T-helper 17 cell (primary cell): Measurements from ENCODE around the gene NME7. TPM values are rescaled to one million over a fixed set of nuclear protein-coding genes. Genes with fewer than 3 reads are reported as not detected.

Experiments
- ATAC-seq: fragments of 150-1000 bp; cut with Tn5 transposase; 2 replicates; pipeline ENCODE4 v1.10.0; 2021; ENCODE audit warnings: mild to moderate bottlenecking, moderate library complexity
- DNase-seq, 3 donors: peaks; one replicate each; pipeline versions ENCODE4 v3.0.0 to v3.0.0-alpha.2; 2020 to 2021
- H3K9me3 ChIP-seq: one replicate; pipeline ENCODE4 v1.7.0; 2013; ENCODE audit warnings: low read length, mild to moderate bottlenecking; ENCODE audit not compliant: control insufficient read depth, poor library complexity, severe bottlenecking
- H3K27ac Mint-ChIP-seq: one replicate; pipeline ENCODE4 v1.8.0; 2022; ENCODE audit warnings: mild to moderate bottlenecking, moderate library complexity, mixed read lengths
- H3K27me3 Mint-ChIP-seq: one replicate; pipeline ENCODE4 v1.8.0; 2022; ENCODE audit warnings: mixed read lengths
- H3K36me3 Mint-ChIP-seq: one replicate; pipeline ENCODE4 v1.8.0; 2022; ENCODE audit warnings: low read depth, mixed read lengths
- H3K4me1 Mint-ChIP-seq: one replicate; pipeline ENCODE4 v1.8.0; 2022; ENCODE audit warnings: mild to moderate bottlenecking, mixed read lengths
- H3K4me3 Mint-ChIP-seq: one replicate; pipeline ENCODE4 v1.8.0; 2022; ENCODE audit warnings: mild to moderate bottlenecking, moderate library complexity, mixed read lengths
- total RNA-seq, 4 donors: library from RNA in 2 of 4; stranded (reverse) in 2 of 4; gene quantifications; one replicate each; pipeline ENCODE4 v1.2.3 and lab custom pipeline; 2022 to 2026

The NME7 gene
- total RNA-seq, 2 donors from 2014 or later = 9.1 to 9.2 TPM

- H3K9me3 ChIP-seq = no peaks in the 10 kb centered on the region
- no peak overlapping the region for H3K4me3 Mint-ChIP-seq
- no peak for DNase-seq
- H3K27ac Mint-ChIP-seq = no peak overlapping the region
- no peaks in the 10 kb centered on the region for H3K27me3 Mint-ChIP-seq
- H3K36me3 Mint-ChIP-seq = no peaks in the 10 kb centered on the region
- H3K4me1 Mint-ChIP-seq = peaks cover 3% of the 10 kb centered on the region
- ATAC-seq = no peak
Measured at GRCh38 chr1:169271098-169271497, 96.5 kb downstream of the NME7 start.

GRCh38 chr1:169266133-169266532, 101.5 kb downstream of the NME7 start:
- H3K36me3 Mint-ChIP-seq = peaks cover 9% of the 10 kb centered on the region
- H3K27ac Mint-ChIP-seq = no peak overlapping the region
- H3K9me3 ChIP-seq = no peaks in the 10 kb centered on the region
- no peak for ATAC-seq
- no peak for DNase-seq
- peaks cover under 1% of the 10 kb centered on the region for H3K4me1 Mint-ChIP-seq
- H3K27me3 Mint-ChIP-seq = no peaks in the 10 kb centered on the region
- H3K4me3 Mint-ChIP-seq = no peak overlapping the region

- Mint-ChIP-seq H3K4me3 (no peak overlapping the region), H3K27ac (no peak overlapping the region), H3K27me3 (no peaks in the 10 kb centered on the region), H3K4me1 (no peaks in the 10 kb centered on the region), H3K36me3 (peaks cover 12% of the 10 kb centered on the region)
- DNase-seq = no peak
- ATAC-seq = no peak
- H3K9me3 ChIP-seq = no peaks in the 10 kb centered on the region
Measured at GRCh38 chr1:169263059-169263458, 104.5 kb downstream of the NME7 start.

GRCh38 chr1:169261884-169262283, 105.7 kb downstream of the NME7 start:
- H3K4me1 Mint-ChIP-seq = no peaks in the 10 kb centered on the region
- no peak overlapping the region for H3K27ac Mint-ChIP-seq
- no peak for ATAC-seq
- no peaks in the 10 kb centered on the region for H3K9me3 ChIP-seq
- H3K4me3 Mint-ChIP-seq = no peak overlapping the region
- peaks cover 12% of the 10 kb centered on the region for H3K36me3 Mint-ChIP-seq
- no peak for DNase-seq
- no peaks in the 10 kb centered on the region for H3K27me3 Mint-ChIP-seq

- H3K27ac Mint-ChIP-seq = no peak overlapping the region
- H3K27me3 Mint-ChIP-seq = no peaks in the 10 kb centered on the region
- H3K4me3 Mint-ChIP-seq = no peak overlapping the region
- ATAC-seq (no peak), DNase-seq (no peak)
- H3K4me1 Mint-ChIP-seq = no peaks in the 10 kb centered on the region
- H3K36me3 Mint-ChIP-seq = peaks cover 12% of the 10 kb centered on the region
- H3K9me3 ChIP-seq = no peaks in the 10 kb centered on the region
Measured at GRCh38 chr1:169260478-169261151, 107.0 kb downstream of the NME7 start.

- Mint-ChIP-seq H3K4me1 (no peaks in the 10 kb centered on the region), H3K27ac (no peak overlapping the region), H3K4me3 (no peak overlapping the region), H3K27me3 (no peaks in the 10 kb centered on the region), H3K36me3 (peaks cover 10% of the 10 kb centered on the region)
- H3K9me3 ChIP-seq = no peaks in the 10 kb centered on the region
- no peak for DNase-seq
- no peak for ATAC-seq
Measured at GRCh38 chr1:169259816-169260215, 107.8 kb downstream of the NME7 start.

- Mint-ChIP-seq H3K36me3 (no peaks in the 10 kb centered on the region), H3K27ac (no peak overlapping the region), H3K27me3 (no peaks in the 10 kb centered on the region), H3K4me1 (no peaks in the 10 kb centered on the region), H3K4me3 (no peak overlapping the region)
- H3K9me3 ChIP-seq = no peaks in the 10 kb centered on the region
- DNase-seq (no peak), ATAC-seq (no peak)
Measured at GRCh38 chr1:169250795-169251194, 116.8 kb downstream of the NME7 start.

GRCh38 chr1:169250022-169250421, 117.6 kb downstream of the NME7 start:
- no peak for ATAC-seq

GRCh38 chr1:169249611-169250010, 118.0 kb downstream of the NME7 start:
- H3K36me3 Mint-ChIP-seq = no peaks in the 10 kb centered on the region
- no peak for DNase-seq

More at GRCh38 chr1:169250022-169250421, 117.6 kb downstream of the NME7 start:
- Mint-ChIP-seq H3K27ac (no peak overlapping the region), H3K4me1 (no peaks in the 10 kb centered on the region), H3K27me3 (no peaks in the 10 kb centered on the region), H3K4me3 (no peak overlapping the region), H3K36me3 (no peaks in the 10 kb centered on the region)
- no peak for DNase-seq
- H3K9me3 ChIP-seq = no peaks in the 10 kb centered on the region

GRCh38 chr1:169245706-169246105, 121.9 kb downstream of the NME7 start:
- ATAC-seq (no peak), DNase-seq (no peak)
- Mint-ChIP-seq H3K27me3 (no peaks in the 10 kb centered on the region), H3K4me1 (no peaks in the 10 kb centered on the region), H3K27ac (no peak overlapping the region), H3K4me3 (no peak overlapping the region), H3K36me3 (no peaks in the 10 kb centered on the region)
- no peaks in the 10 kb centered on the region for H3K9me3 ChIP-seq

More at GRCh38 chr1:169249611-169250010, 118.0 kb downstream of the NME7 start:
- Mint-ChIP-seq H3K4me1 (no peaks in the 10 kb centered on the region), H3K4me3 (no peak overlapping the region), H3K27ac (no peak overlapping the region), H3K27me3 (no peaks in the 10 kb centered on the region)
- no peaks in the 10 kb centered on the region for H3K9me3 ChIP-seq
- no peak for ATAC-seq

GRCh38 chr1:169240449-169241232, 127.0 kb downstream of the NME7 start:
- DNase-seq (no peak), ATAC-seq (no peak)
- H3K4me3 Mint-ChIP-seq = no peak overlapping the region
- H3K36me3 Mint-ChIP-seq = no peaks in the 10 kb centered on the region
- no peaks in the 10 kb centered on the region for H3K4me1 Mint-ChIP-seq
- H3K27ac Mint-ChIP-seq = no peak overlapping the region
- no peaks in the 10 kb centered on the region for H3K27me3 Mint-ChIP-seq
- no peaks in the 10 kb centered on the region for H3K9me3 ChIP-seq

GRCh38 chr1:169236880-169237279, 130.7 kb downstream of the NME7 start:
- H3K4me3 Mint-ChIP-seq = no peak overlapping the region
- no peak for ATAC-seq
- no peaks in the 10 kb centered on the region for H3K9me3 ChIP-seq
- H3K4me1 Mint-ChIP-seq = no peaks in the 10 kb centered on the region
- no peaks in the 10 kb centered on the region for H3K27me3 Mint-ChIP-seq
- DNase-seq = no peak
- peaks cover 10% of the 10 kb centered on the region for H3K36me3 Mint-ChIP-seq
- H3K27ac Mint-ChIP-seq = no peak overlapping the region

GRCh38 chr1:169236143-169236542, 131.5 kb downstream of the NME7 start:
- H3K9me3 ChIP-seq = no peaks in the 10 kb centered on the region
- Mint-ChIP-seq H3K4me1 (no peaks in the 10 kb centered on the region), H3K27me3 (no peaks in the 10 kb centered on the region), H3K27ac (no peak overlapping the region), H3K36me3 (peaks cover 10% of the 10 kb centered on the region), H3K4me3 (no peak overlapping the region)
- DNase-seq (no peak), ATAC-seq (no peak)

- H3K36me3 Mint-ChIP-seq = peaks cover 12% of the 10 kb centered on the region
- ATAC-seq = no peak
- DNase-seq = no peak
- no peaks in the 10 kb centered on the region for H3K4me1 Mint-ChIP-seq
- no peaks in the 10 kb centered on the region for H3K9me3 ChIP-seq
- H3K27me3 Mint-ChIP-seq = no peaks in the 10 kb centered on the region
- no peak overlapping the region for H3K4me3 Mint-ChIP-seq
- H3K27ac Mint-ChIP-seq = no peak overlapping the region
Measured at GRCh38 chr1:169235568-169235967, 132.0 kb downstream of the NME7 start.
